HG02571 (cell line): ENCODE measurements around the gene C15orf39.
"Not testable (repeated sequence)": the region's sequence is repeated elsewhere in the genome, so short reads cannot be mapped to it uniquely, and the experiment has no call there.

ENCODE experiments used
- ATAC-seq: cut with Tn5 transposase; IDR thresholded peaks from one replicate; pipeline ENCODE4 v1.9.1; 2021; ENCODE audit warnings: mild to moderate bottlenecking, moderate library complexity; ENCODE audit not compliant: unreplicated experiment

The C15orf39 gene

DNA sequence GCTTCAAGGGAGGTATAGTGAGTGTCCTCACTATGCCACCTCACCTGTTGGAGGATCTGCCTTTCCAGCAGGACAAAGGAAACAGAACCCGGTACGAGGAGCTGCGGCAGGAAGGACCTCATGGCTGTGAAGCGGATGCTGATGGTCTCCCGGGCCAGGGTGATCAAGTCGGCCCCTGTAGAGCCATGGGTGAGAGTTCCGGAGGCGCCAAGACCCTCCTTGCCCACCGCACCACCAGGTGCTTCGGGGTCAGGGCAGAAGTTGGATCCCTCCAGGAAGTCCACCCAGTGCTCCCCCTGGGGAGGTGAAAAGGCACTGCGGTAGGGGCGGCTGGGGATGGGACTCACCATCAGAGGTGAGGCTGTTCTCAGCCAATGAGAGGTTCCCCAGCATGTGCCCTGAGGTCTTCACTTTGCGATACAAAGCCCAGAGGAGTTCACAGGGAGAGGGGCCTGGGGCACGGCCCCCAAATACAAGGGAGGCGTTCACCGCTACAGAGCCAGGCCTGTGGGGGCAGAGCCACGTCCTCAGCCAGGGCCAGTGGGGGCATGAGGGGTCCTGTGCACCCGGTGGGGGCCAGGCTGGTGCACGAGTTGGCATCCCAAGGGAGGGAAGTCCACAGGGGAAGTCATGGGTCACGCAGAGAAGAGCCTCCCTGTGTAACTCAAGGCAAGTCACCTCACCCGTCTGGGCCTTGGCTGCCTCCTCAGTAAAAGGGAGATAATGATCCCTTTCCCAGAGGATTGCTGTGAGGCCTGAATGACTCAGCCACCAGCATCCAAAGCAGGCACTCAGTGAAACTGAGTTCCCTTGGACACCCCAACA, 27.7 kb downstream of the C15orf39 start:
- no peak for ATAC-seq

DNA sequence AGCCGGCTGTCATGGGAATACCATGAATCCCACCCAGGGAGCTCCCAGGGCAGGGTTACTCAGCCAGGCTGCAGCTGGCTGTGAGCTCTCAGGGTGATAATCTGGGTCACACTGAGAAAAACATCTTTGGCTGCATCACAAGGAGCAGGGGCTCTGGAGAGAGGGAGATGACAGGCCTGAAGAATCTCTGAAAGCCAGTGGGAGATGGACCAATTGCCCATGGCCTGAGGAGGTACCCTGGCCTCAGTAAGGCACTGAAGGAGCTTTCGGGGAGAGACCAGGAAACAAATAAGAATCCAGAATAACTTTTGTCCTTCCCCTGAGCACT, 28.3 kb downstream of the C15orf39 start:
- ATAC-seq: no peak

DNA sequence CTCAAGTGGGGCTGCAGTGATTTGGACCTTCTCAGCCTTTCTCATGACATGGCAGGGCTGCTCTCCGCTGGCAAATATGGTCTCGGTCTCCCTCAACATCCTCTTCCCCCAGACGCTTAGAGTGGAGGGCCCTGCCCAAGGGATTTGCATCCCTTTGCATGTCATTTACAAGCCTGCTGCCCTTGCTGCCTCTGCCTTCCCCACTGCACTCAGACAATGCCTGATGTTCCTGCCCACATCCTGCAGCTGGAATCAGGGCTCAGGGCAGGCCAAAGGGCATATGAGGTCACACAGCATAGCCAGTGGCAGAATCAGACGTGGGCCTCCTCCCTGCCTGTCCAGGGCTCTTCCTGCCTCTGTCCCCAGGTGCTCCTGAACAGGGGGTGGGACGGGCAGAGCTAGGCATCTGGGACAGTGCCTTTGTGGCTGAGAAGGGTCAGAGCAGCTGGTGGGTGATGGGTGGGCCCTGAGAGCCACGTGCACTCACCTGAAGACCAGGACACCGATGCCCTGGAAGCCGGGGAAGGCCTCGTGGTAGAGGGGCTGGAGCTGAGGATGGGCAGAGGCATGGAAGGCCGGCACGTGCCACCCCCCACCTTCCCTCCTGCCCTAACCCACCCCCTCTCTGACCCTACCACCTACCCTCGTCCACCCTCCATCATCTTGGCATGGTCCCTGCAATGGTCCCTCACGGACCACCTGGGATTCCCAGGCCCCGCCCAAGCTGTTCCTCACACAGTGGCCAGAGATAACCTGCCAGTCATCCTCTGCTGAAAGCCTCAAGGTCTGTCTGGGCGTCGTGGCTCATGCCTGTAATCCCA, 29.1 kb downstream of the C15orf39 start:
- ATAC-seq: no peak

DNA sequence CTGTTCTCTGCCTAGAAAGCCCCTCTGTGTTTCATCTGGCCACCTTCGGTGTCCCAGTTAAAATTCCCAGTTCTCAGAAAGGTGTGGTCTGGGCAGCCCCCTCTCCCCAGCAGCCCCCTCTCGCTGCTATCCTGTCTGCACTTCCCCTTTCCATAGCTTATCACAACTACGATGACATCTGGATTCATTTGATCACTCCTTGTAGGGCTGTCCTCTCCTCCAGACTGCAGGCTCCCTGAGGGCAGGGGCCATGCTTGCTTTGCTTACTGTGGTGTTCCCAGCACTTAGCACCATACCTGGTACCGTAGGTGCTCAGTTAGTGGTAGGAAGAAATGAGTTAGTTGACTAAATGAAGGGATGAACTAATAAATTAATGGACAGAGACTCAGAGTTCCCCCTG, 30.2 kb downstream of the C15orf39 start:
- no peak for ATAC-seq

DNA sequence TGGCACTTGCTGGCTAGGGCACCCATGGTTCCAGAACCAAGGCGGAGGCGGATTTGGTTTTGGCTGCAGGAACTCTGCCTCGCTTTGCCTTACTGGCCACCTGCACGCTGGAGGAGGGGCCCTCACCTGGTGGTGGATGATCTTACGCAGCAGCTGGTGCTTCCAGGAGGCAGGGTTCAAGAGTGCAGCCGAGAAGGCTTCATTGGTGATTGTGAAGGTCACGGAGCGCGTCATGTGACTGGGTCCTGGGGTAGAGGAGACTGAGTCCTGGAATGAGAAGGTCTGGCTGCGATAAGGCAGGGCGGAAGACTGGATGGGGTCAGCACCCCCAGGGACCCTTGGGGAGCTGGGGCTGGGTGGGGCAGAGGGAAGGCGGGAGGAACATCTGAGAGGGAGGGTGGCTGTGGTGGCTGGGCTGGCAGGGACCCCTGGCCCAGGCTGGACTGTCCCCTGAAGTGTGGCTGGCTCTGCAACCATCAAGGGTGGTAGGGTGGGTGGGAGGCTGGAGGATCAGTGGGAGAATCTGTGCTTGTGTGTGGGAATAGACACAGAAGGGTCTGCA, 30.7 kb downstream of the C15orf39 start:
- no peak for ATAC-seq

DNA sequence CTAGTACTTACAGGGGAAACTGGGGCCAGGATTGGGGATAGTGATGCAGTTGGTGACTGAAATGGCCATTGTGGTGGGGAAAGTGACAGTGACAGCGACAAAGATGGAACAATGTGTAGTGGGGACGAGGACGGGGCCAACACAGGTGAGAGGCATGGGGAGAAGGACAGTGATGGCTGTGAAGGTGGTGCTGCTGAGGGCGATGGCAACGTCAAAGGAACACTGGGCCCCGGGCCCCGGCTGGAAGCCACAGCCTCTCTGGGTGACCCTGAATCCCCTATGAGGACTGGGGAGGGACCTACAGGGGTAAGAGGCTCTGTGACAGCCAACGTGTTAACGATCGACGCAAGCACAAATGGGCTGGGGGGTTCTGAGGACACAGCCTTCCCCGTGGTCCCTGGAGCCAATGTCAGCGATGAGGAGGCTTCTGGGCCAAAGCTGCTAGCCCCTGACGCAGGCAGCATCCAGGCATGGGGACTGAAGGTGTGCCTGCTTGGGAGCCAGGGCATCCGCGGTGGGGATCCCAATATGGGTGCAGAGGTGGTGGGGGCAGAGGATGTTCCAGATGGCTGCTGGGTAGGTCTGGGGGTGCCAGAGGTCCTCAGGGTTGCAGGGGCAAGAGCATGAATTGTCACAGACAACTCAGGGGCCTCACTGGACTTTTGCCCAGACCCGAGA, 31.3 kb downstream of the C15orf39 start:
- no peak for ATAC-seq

DNA sequence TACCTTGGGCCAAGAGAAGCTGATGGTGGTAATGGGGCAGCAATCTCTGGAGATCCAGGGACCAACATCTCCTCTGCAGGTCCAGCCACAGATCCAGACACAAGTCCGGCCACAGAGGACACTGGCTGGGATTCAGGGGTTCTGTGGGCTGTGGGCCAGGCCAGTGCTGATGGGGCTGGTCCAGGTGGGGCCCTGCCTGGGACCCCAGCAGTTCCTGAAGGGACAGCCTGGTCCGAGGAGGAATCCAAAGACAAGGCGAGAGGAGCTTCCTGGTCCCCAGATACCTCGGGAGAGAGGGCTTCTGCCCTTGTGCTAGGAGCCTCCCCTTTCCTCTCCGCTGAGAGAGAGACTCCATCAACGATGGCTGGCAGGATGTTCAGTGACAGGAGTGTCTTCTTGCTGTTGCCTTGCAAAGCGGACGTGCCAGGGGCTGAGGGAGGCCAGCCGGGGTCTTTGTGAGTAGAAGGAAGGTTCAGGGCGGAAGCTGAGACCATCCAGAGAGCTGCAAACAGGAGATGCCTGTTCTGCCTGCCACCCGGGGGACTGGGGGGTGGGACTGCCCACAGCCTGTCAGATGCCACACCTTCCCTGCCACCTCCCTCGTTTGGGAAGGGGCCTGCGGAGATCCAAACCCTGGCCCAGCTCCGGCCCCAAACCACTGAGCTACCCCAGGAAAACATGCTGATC, 32.0 kb downstream of the C15orf39 start:
- ATAC-seq: no peak

DNA sequence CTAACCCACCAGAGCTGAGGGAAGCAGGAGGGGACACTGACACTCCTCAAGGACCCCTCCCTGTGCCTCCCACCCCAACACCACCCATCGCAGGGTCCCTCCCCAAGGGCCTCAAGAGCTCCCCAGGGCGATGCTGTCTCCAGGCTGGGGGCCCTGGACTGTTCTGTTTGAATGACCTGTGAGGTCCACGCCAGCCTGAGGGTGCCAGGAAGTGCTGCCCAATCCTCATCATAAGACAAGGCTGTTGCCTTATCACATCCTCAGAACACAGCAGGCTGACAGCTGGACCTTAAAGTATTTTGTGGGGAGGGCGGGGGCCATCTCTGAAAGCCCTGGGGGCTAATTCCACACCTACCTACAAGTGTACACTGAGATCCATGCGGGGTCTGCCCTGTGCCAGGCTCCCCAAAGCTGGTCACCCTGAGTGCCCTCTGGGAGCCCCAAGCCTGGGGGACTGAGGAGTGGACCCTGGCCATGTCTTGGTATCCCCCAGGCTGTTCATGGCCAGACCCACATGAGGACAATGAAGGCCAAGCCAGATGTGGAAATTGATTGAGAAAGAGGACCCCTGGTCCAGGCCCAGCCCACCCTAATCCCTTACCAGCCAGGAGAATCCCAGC, 32.6 kb downstream of the C15orf39 start:
- ATAC-seq: no peak

DNA sequence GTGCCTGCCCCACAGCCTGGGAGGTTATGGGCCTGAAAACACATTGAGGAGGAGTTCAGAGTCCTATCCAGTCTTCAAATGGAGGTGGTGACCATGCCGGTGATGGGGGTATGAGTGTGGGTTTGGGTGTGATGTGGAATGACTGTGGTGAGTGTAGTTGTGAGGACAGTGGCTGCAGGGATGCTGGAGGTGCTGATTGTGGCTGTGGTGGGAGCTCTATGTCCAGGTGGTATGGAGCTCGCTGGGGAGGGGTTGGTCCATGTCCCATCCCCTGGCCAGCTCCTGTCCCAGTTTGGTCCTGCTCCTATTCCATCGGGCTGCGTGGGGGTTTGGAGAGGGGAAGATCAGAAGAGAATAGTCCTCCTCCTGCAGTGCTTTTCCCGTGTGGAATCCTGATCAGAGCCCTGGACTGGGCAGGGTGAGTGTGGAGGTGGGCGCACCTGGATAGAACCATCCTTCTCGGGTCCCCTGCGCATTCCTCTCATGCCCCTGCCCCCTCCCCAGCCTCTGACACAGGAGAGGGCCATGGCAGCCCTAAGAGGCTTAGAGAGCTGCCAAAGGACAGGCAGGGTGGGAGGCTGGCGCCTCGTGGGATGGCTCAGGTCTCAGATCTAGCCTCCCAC, 33.5 kb downstream of the C15orf39 start:
- ATAC-seq: no peak

DNA sequence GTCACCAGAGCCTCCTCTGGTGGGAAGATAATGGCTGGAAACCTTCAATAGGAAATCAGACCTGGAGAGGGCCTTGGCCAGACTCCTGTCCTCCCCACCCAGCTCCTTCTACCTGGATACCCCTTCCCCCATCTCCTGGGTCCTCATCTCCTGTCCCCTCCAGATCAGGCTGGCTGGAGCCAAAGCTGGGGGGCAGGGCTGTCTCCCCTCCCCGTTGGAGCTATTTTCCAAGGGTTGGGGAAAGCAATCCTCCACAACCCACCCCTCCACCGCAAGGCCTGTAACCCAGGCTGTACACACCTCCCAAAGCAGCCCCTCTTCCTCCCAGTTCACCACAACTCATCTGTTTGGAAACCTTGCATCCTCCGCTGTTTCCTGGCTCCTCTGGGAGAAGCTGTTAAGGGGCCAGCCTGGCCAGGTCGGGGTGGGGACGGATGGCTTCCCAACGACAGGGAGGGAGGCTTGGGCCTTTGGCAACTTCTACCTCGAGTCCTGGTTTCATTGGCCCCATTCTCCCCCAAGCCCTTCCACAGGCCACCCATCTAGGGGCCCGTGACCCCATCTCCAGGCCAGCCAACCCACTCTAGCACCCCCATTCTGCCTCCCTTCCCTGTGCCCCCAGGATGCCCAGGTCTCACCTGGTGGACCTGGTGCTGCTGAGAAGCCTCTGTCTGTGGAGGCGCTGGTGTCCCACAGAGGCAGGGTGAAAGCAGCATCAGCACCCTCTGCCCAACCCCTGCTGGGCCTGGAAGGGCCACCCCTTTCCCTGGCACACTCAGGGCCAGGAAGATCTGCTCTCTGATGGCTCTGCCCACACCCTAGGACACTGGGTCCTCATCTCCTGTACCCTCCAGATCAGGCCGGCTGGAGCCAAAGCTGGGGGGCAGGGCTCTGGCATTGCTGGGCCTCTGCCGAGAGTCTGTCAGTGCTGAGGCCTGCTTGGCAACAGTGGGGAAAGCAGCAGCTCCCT, 34.4 kb downstream of the C15orf39 start:
- ATAC-seq: no peak

DNA sequence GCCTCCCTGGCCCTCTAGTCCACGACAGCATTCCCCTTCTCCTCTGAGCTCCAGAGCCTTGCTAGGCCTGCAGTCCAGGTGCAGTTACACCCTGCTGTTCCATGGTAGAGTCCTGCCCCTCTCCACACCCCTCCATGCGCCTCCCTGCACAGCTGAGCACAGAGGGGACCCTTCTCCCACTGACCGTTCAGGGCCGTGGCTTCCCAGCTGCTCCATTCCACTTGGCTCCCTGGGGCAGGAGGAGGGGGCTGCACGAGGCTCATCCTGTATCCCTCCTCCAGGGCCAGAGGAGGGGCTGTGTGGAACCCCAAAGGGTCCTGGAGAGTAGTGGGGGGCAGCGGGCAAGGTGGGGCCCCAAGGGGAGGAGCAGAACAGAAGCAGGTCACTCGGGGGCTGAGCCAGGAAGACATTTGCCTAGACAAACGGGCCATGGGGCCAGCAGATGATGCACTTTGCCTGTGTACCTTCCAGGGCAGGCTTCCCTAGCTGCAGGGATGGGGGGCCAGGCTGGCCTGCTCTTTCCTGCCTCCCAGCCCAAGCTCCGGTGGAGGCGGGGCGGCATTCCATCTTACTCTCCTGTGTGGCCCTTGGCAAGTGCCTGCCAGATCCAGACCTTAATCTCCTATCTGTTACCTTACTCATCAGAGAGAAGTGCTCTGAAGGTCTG, 35.8 kb downstream of the C15orf39 start:
- no peak for ATAC-seq

DNA sequence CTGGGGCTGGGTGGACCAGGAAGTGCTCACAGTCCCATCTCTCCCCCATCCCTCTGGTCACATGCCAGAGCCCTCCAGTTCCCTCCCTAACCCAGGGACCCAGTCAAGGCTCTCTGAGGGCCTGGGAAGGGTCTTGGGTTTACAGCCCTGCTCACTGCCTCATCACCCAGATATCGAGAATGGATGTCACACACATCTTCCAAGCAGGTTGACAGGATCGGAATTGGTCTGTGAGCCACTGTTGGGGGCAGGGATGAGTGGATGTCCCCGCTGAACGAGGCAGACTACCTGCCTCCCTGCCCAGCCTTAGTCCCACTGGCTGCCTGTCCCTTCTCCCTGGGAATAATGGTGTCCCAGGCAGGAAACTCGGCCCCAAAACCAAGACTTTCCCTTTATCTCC, 36.5 kb downstream of the C15orf39 start:
- no peak for ATAC-seq

DNA sequence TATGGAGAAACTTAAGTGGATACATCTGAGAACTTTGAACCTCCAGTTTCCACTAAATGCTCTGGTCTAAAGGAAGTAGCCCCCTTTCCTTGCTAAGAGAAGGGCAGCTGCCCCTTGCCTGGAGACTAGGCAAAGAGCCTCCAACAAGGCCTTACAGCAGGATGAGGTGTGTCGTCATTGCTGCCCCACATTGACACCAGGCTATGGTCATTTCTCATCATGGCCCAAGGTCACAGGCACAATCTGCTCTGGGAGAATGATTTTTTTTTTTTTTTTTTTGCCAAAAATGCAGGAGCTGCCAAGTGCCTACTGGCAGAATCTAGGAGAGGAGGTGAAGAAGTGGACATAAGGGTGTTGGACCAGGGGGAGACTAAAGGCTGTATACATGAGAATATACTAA, 44.1 kb downstream of the C15orf39 start:
- not testable (repeated sequence) for ATAC-seq

DNA sequence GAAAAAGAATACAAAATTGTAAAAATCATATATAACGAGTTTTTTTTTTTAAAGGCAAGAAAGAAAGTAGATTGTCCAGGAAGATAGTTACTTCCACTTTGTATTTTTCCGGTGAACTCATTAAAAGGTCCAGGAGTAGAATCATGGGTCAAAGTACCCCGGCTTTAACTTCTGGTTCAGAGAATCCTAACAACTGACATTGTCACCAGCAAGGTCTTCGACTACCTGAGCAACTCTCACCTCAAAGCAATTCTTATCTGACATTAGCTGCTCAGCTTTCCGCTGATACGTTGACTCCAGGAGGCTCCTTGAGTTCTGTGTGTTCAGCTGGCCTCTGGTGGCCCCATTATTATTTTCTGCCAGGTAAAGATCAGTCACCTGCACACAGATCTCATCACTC, 47.3 kb downstream of the C15orf39 start:
- not testable (repeated sequence) for ATAC-seq

DNA sequence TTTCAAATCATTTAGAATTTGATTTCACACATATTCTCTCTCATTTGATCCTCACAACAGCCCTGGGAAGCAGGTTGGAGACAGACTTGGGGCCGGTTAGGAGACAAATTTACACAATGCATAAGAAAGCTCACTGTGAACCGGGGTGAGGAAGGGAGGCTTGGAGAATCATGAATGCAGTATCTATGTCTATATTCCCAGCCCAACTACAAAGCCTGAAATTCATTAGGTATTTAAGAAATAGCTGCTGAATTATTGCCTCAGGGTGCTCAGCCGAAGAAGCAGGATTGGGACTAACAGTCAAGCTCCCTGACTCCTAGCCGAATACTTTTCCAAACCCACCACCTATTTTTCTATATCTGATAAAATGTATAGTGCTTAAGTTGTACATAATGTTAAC, 48.0 kb downstream of the C15orf39 start:
- ATAC-seq: no peak

DNA sequence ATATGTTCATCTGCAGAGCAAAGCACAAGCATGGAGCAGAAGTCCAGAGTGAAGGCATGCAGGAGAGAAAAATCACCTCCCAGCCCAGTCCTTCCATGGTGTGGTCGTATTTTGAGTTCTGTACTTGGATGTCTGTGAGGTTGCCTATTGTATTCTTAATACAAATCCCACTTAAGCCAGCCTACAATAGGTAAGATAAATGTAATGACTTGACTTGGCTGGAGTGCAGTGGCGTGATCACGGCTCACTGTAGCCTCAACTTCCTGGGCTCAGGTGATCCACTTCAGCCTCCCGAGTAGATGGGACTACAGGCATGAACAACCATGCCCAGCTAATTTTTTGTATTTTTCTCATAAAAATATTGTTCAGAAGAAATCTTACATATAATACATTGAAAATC, 49.7 kb downstream of the C15orf39 start:
- not testable (repeated sequence) for ATAC-seq

DNA sequence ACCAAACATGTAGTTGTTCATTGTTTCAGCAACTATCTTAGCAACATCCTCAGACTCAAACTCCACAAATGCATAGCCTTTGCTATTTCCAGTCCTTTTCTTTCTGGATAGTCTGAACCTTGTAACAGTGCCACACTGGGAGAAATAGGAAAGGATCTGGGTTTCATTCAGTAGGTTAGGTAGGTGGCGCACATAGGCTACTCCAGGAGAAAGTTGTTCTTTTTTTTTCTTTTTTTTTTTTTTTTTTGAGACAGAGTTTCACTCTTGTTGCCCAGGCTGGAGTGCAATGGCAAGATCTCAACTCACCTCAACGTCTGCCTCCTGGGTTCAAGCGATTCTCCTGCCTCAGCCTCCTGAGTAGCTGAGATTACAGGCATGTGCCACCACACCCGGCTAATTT, 50.6 kb downstream of the C15orf39 start:
- not testable (repeated sequence) for ATAC-seq

DNA sequence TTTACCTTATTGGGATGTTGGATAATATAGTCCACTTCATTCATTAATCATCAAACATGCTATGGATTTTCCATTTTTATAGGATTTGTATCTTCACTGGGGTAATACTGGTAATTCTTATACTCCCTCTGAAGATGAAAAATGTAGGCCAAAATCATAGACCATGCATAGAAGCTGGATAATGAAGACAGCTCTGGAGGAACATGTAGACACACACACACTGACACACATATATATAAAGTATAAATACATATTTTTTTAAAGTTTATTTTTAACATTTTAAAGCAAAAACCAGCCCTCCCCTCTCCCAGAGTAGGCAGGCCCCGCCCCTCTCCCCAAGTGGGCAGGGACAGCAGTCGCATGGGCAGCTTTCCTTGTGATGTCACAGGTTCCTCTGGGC, 56.4 kb downstream of the C15orf39 start, which contains the start of gene GOLGA6C:
GOLGA6C (plus strand) TSS at position 301 of the 400 bp plus-strand sequence. CDS start 265 bp downstream, outside the sequence.
- not testable (repeated sequence) for ATAC-seq
